Nephron (organoid): ENCODE results near the gene GRK7.

ENCODE experiments used
- H3K27ac Mint-ChIP-seq, 3 experiments: 2 replicates each; pipeline ENCODE4 v1.8.0; 2020; ENCODE audit warnings: mixed read lengths in 3 of 3, mild to moderate bottlenecking in 2 of 3, moderate library complexity in 1 of 3
- H3K27me3 Mint-ChIP-seq: 2 replicates; pipeline ENCODE4 v1.8.0; 2021; ENCODE audit warnings: low read depth, mild to moderate bottlenecking, moderate library complexity, mixed read lengths
- H3K36me3 Mint-ChIP-seq: 2 replicates; pipeline ENCODE4 v1.8.0; 2020; ENCODE audit warnings: low read depth, mixed read lengths
- H3K4me1 Mint-ChIP-seq: 2 replicates; pipeline ENCODE4 v1.8.0; 2020; ENCODE audit warnings: mixed read lengths
- H3K4me3 Mint-ChIP-seq, 3 experiments: 2 replicates each; pipeline ENCODE4 v1.8.0; 2020; ENCODE audit warnings: mild to moderate bottlenecking in 3 of 3, mixed read lengths in 3 of 3, moderate library complexity in 2 of 3
- H3K9me3 Mint-ChIP-seq: 2 replicates; pipeline ENCODE4 v1.8.0; 2020; ENCODE audit warnings: mixed read lengths
- CTCF ChIP-seq, 3 experiments: fragments of 200-600 bp; sonication (generic); IDR thresholded peaks; one replicate each; pipeline ENCODE4 v1.5.0; 2021; ENCODE audit warnings: antibody characterized with exemption in 3 of 3; ENCODE audit not compliant: unreplicated experiment in 3 of 3

The GRK7 gene

GRCh38 chr3:141792495-141792894 is 29.3 kb downstream of the GRK7 start:
- Mint-ChIP-seq H3K27me3 (peaks cover 5% of the 10 kb centered on the region), H3K36me3 (no peaks in the 10 kb centered on the region), H3K9me3 (no peaks in the 10 kb centered on the region), H3K4me3 (no peak overlapping the region), H3K4me1 (peaks cover 35% of the 10 kb centered on the region), H3K27ac (no peak overlapping the region)
- no peak for TF ChIP-seq CTCF (IDR thresholded peaks at IDR 0.05; ENCODE audit: unreplicated experiment in 3 of 3)

GRCh38 chr3:141793476-141794260 is 30.5 kb downstream of the GRK7 start:
- Mint-ChIP-seq H3K36me3 (no peaks in the 10 kb centered on the region), H3K4me1 (peaks cover 47% of the 10 kb centered on the region), H3K4me3 (no peak overlapping the region), H3K9me3 (no peaks in the 10 kb centered on the region), H3K27ac (peak overlapping the region in 2 of 3 experiments; percentile 11 to 99), H3K27me3 (no peaks in the 10 kb centered on the region)
- TF ChIP-seq CTCF (IDR thresholded peaks at IDR 0.05; ENCODE audit: unreplicated experiment in 3 of 3), result no peak

GRCh38 chr3:141795276-141795675 is 32.1 kb downstream of the GRK7 start:
- no peaks in the 10 kb centered on the region for H3K27me3 Mint-ChIP-seq

GRCh38 chr3:141795741-141796080 is 32.5 kb downstream of the GRK7 start:
- TF ChIP-seq CTCF (IDR thresholded peaks at IDR 0.05; ENCODE audit: unreplicated experiment in 3 of 3), result no peak
- peaks cover 10% of the 10 kb centered on the region for H3K9me3 Mint-ChIP-seq
- peak overlapping the region; percentile 98 to 99 (median 99) for H3K27ac Mint-ChIP-seq
- H3K4me3 Mint-ChIP-seq, result peak overlapping the region in 2 of 3 experiments; percentile 40 to 88
- H3K4me1 Mint-ChIP-seq, result peaks cover 52% of the 10 kb centered on the region
- H3K36me3 Mint-ChIP-seq, result no peaks in the 10 kb centered on the region
- no peaks in the 10 kb centered on the region for H3K27me3 Mint-ChIP-seq

More at GRCh38 chr3:141795276-141795675, 32.1 kb downstream of the GRK7 start:
- Mint-ChIP-seq H3K36me3 (no peaks in the 10 kb centered on the region), H3K4me3 (no peak overlapping the region), H3K4me1 (peaks cover 52% of the 10 kb centered on the region), H3K9me3 (peaks cover 6% of the 10 kb centered on the region), H3K27ac (peak overlapping the region; percentile 98 to 99 (median 99))
- no peak for TF ChIP-seq CTCF (IDR thresholded peaks at IDR 0.05; ENCODE audit: unreplicated experiment in 3 of 3)

- Mint-ChIP-seq H3K27ac (peak overlapping the region; percentile 98 to 99 (median 99)), H3K27me3 (no peaks in the 10 kb centered on the region), H3K36me3 (no peaks in the 10 kb centered on the region), H3K9me3 (peaks cover 10% of the 10 kb centered on the region), H3K4me3 (peak overlapping the region; percentile 54 to 88 (median 79)), H3K4me1 (peaks cover 52% of the 10 kb centered on the region)
- TF ChIP-seq CTCF (IDR thresholded peaks at IDR 0.05; ENCODE audit: unreplicated experiment in 3 of 3), result no peak
These were observed 33.1 kb downstream of the GRK7 start for GRCh38 chr3:141796081-141796888.
